H9 (cell line): ENCODE data around the gene ELOVL6. TPM values are rescaled to one million over a fixed set of nuclear protein-coding genes. Genes with fewer than 3 reads are reported as not detected.

Source experiments
- DNase-seq: peaks from one replicate; pipeline ENCODE4 v3.0.0-alpha.2; 2017
- H2AFZ ChIP-seq: one replicate; pipeline ENCODE4 v1.6.1; 2013; ENCODE audit warnings: mild to moderate bottlenecking, low read length, control low read depth, moderate library complexity
- H2AK5ac ChIP-seq: 2 replicates; pipeline ENCODE4 v1.6.1; 2013; ENCODE audit warnings: low read length, control low read depth, mixed read lengths; ENCODE audit not compliant: insufficient read length
- H2BK120ac ChIP-seq: one replicate; pipeline ENCODE4 v1.6.1; 2013; ENCODE audit warnings: low read depth, mild to moderate bottlenecking, low read length, control low read depth, inconsistent platforms; ENCODE audit not compliant: poor library complexity, severe bottlenecking
- H2BK12ac ChIP-seq: 2 replicates; pipeline ENCODE4 v1.6.1; 2013; ENCODE audit warnings: low read length, control low read depth, mixed read lengths, low read depth; ENCODE audit not compliant: insufficient read length
- H2BK15ac ChIP-seq: 2 replicates; pipeline ENCODE4 v1.6.1; 2013; ENCODE audit warnings: low read depth, low read length, control low read depth
- H2BK20ac ChIP-seq: one replicate; pipeline ENCODE4 v1.6.1; 2013; ENCODE audit warnings: low read depth, mild to moderate bottlenecking, low read length, control low read depth, inconsistent platforms; ENCODE audit not compliant: poor library complexity, severe bottlenecking
- H2BK5ac ChIP-seq: 2 replicates; pipeline ENCODE4 v1.6.1; 2013; ENCODE audit warnings: low read length, control low read depth, mixed read lengths; ENCODE audit not compliant: insufficient read length
- H3K14ac ChIP-seq: 2 replicates; pipeline ENCODE4 v1.6.1; 2013; ENCODE audit warnings: low read length, control low read depth; ENCODE audit not compliant: insufficient read depth
- H3K18ac ChIP-seq: 2 replicates; pipeline ENCODE4 v1.6.1; 2013; ENCODE audit warnings: low read depth, mild to moderate bottlenecking, mixed read lengths, low read length, control low read depth; ENCODE audit not compliant: insufficient read length
- H3K23ac ChIP-seq: 2 replicates; pipeline ENCODE4 v1.6.1; 2013; ENCODE audit warnings: low read length, control low read depth, mixed read lengths, low read depth; ENCODE audit not compliant: insufficient read length
- H3K23me2 ChIP-seq: 2 replicates; pipeline ENCODE4 v1.6.1; 2013; ENCODE audit warnings: low read depth, mild to moderate bottlenecking, mixed read lengths, low read length, control low read depth; ENCODE audit not compliant: insufficient read length, poor library complexity, severe bottlenecking
- H3K27ac ChIP-seq: 2 replicates; pipeline ENCODE4 v1.5.1; 2013; ENCODE audit warnings: low read length, control low read depth, mixed read lengths, low read depth; ENCODE audit not compliant: insufficient read length
- H3K27me3 ChIP-seq: 2 replicates; pipeline ENCODE4 v1.6.1; 2013; ENCODE audit warnings: low read length, control low read depth, inconsistent platforms; ENCODE audit not compliant: insufficient read depth
- H3K4ac ChIP-seq: 2 replicates; pipeline ENCODE4 v1.6.1; 2013; ENCODE audit warnings: low read depth, mild to moderate bottlenecking, control low read depth, inconsistent platforms, low read length, moderate library complexity
- H3K4me1 ChIP-seq: 2 replicates; pipeline ENCODE4 v1.6.1; 2013; ENCODE audit warnings: low read length, control low read depth, inconsistent platforms; ENCODE audit not compliant: insufficient read depth
- H3K4me2 ChIP-seq: 2 replicates; pipeline ENCODE4 v1.6.1; 2013; ENCODE audit warnings: low read length, control low read depth, mixed read lengths; ENCODE audit not compliant: insufficient read length, insufficient read depth
- H3K56ac ChIP-seq: 2 replicates; pipeline ENCODE4 v1.6.1; 2013; ENCODE audit warnings: low read depth, mild to moderate bottlenecking, mixed read lengths, low read length, control low read depth; ENCODE audit not compliant: insufficient read length
- H3K79me1 ChIP-seq: 2 replicates; pipeline ENCODE4 v1.6.1; 2013; ENCODE audit warnings: low read depth, mild to moderate bottlenecking, moderate library complexity, low read length, control low read depth, inconsistent platforms; ENCODE audit not compliant: insufficient read depth, poor library complexity, severe bottlenecking
- H3K79me2 ChIP-seq: 2 replicates; pipeline ENCODE4 v1.6.1; 2013; ENCODE audit warnings: low read length, control low read depth, inconsistent platforms; ENCODE audit not compliant: insufficient read depth
- H3K9ac ChIP-seq: 2 replicates; pipeline ENCODE4 v1.6.1; 2013; ENCODE audit warnings: low read length, control low read depth, mixed read lengths; ENCODE audit not compliant: insufficient read length; ENCODE audit errors: extremely low read depth
- H3K9me3 ChIP-seq: one replicate; pipeline ENCODE4 v1.6.1; 2013; ENCODE audit warnings: low read depth, low read length, inconsistent platforms; ENCODE audit not compliant: control insufficient read depth
- H3T11ph ChIP-seq: one replicate; pipeline ENCODE4 v1.6.1; 2013; ENCODE audit warnings: mild to moderate bottlenecking, low read length, control low read depth, inconsistent platforms
- H4K20me1 ChIP-seq: one replicate; pipeline ENCODE4 v1.6.1; 2013; ENCODE audit not compliant: control insufficient read depth, insufficient read length, insufficient read depth
- H4K5ac ChIP-seq: 2 replicates; pipeline ENCODE4 v1.6.1; 2013; ENCODE audit warnings: low read depth, mild to moderate bottlenecking, mixed read lengths, low read length, control low read depth; ENCODE audit not compliant: insufficient read length
- H4K8ac ChIP-seq: replicated peaks from 2 replicates; pipeline ENCODE4 v1.6.1; 2013; ENCODE audit warnings: low read length, control low read depth, mixed read lengths, low read depth; ENCODE audit not compliant: insufficient read length
- H4K91ac ChIP-seq: 2 replicates; pipeline ENCODE4 v1.6.1; 2013; ENCODE audit warnings: low read depth, mild to moderate bottlenecking, moderate library complexity, mixed read lengths, low read length, control low read depth; ENCODE audit not compliant: insufficient read length
- H3K27ac Mint-ChIP-seq, 3 experiments: 2 replicates in 2 of 3; 3 replicates in 1 of 3; pipeline ENCODE4 v1.8.0; 2020 to 2021; ENCODE audit warnings: mixed read lengths in 3 of 3, mild to moderate bottlenecking in 1 of 3, moderate library complexity in 1 of 3
- H3K27me3 Mint-ChIP-seq: 2 replicates; pipeline ENCODE4 v1.8.0; 2021; ENCODE audit warnings: low read depth, mild to moderate bottlenecking, moderate library complexity, mixed read lengths
- H3K36me3 Mint-ChIP-seq, 3 experiments: 2 replicates in 2 of 3; 3 replicates in 1 of 3; pipeline ENCODE4 v1.8.0; 2020 to 2021; ENCODE audit warnings: low read depth in 3 of 3, mixed read lengths in 3 of 3; ENCODE audit not compliant: insufficient read depth in 1 of 3
- H3K4me1 Mint-ChIP-seq, 2 experiments: 2 replicates each; pipeline ENCODE4 v1.8.0; 2020; ENCODE audit warnings: mixed read lengths in 2 of 2
- H3K4me3 Mint-ChIP-seq, 2 experiments: 2 replicates in 1 of 2; 3 replicates in 1 of 2; pipeline ENCODE4 v1.8.0; 2020 to 2021; ENCODE audit warnings: mild to moderate bottlenecking in 2 of 2, mixed read lengths in 2 of 2, moderate library complexity in 1 of 2
- H3K9me3 Mint-ChIP-seq, 2 experiments: 2 replicates in 1 of 2; 3 replicates in 1 of 2; pipeline ENCODE4 v1.8.0; 2020; ENCODE audit warnings: mild to moderate bottlenecking in 2 of 2, mixed read lengths in 2 of 2, moderate library complexity in 1 of 2
- CTCF ChIP-seq: fragments of 200-600 bp; sonication (generic); conservative IDR thresholded peaks from 3 replicates; pipeline ENCODE4 v1.8.0; 2021; ENCODE audit warnings: antibody characterized with exemption, mild to moderate bottlenecking
- WGBS: extraction: QIAGEN DNeasy Blood & Tissue Kit; methylation state at CpG from one replicate; pipeline ENCODE4 v1.1.7; 2013; ENCODE audit warnings: missing lambda C conversion rate, low lambda C conversion rate, mixed read lengths; ENCODE audit not compliant: insufficient read length; ENCODE audit errors: extremely low coverage; 5-methylcytosine and 5-hydroxymethylcytosine counted together
- total RNA-seq: library from RNA; stranded (reverse); gene quantifications from 2 replicates; pipeline ENCODE4 v1.2.1, GENCODE V29; 2021

Gene ELOVL6
- total RNA-seq, 1 experiment from 2014 or later = 64.6 TPM

- no peaks in the 10 kb centered on the region for H4K20me1 ChIP-seq
- no peak overlapping the region for H2AK5ac ChIP-seq
- no peak overlapping the region for H3K4ac ChIP-seq
- no peak overlapping the region for H4K5ac ChIP-seq
- no peak overlapping the region for H3T11ph ChIP-seq
- no peak overlapping the region for H3K9ac ChIP-seq
- WGBS = no CpG with 5 or more reads among the region's 7 CpGs
- Mint-ChIP-seq H3K4me1 (peaks cover 16 to 21% of the 10 kb centered on the region in 2 experiments), H3K36me3 (peaks cover 0 to 1% (median 0%) of the 10 kb centered on the region in 3 experiments; a peak in 1 of 7 replicates), H3K27me3 (no peaks in the 10 kb centered on the region; the same call in 1 of the 2 replicates), H3K27ac (no peak overlapping the region), H3K9me3 (peaks cover 0 to 3% of the 10 kb centered on the region in 2 experiments; a peak in 3 of 5 replicates), H3K4me3 (no peak overlapping the region)
- H3K4me1 ChIP-seq = no peaks in the 10 kb centered on the region; the same call in 1 of the 2 replicates
- H2BK120ac ChIP-seq = no peak overlapping the region
- DNase-seq = no peak
- H2BK5ac ChIP-seq = no peak overlapping the region
- no peak overlapping the region for H3K18ac ChIP-seq
- no peak overlapping the region for H3K14ac ChIP-seq
- H3K23ac ChIP-seq = no peak overlapping the region
- H3K27me3 ChIP-seq = no peaks in the 10 kb centered on the region
- no peak overlapping the region for H2BK12ac ChIP-seq
- H3K9me3 ChIP-seq = no peaks in the 10 kb centered on the region
- no peak overlapping the region for H3K56ac ChIP-seq
- H4K91ac ChIP-seq = no peak overlapping the region
- H3K79me1 ChIP-seq = no peaks in the 10 kb centered on the region
- H2BK20ac ChIP-seq = no peak overlapping the region
- H3K4me2 ChIP-seq = no peak overlapping the region
- no peaks in the 10 kb centered on the region for H3K79me2 ChIP-seq
- H4K8ac ChIP-seq = no peak overlapping the region
- TF ChIP-seq CTCF = no peak
- H2BK15ac ChIP-seq = no peak overlapping the region
- no peak overlapping the region for H2AFZ ChIP-seq
- no peaks in the 10 kb centered on the region for H3K23me2 ChIP-seq
- no peak overlapping the region for H3K27ac ChIP-seq
Observed at GRCh38 chr4:110032603-110033002, 165.8 kb downstream of the ELOVL6 start.
